HepG2 (cell line): ENCODE results near the gene GDAP2. TPM values are rescaled to one million over a fixed set of nuclear protein-coding genes. Genes with fewer than 3 reads are reported as not detected.

ENCODE experiments used
- ARID2 ChIP-seq: sonication (generic); formaldehyde crosslinking; IDR thresholded peaks from 2 replicates; pipeline ENCODE4 v1.8.1; 2022; ENCODE audit warnings: mild to moderate bottlenecking, missing genetic modification reagents, borderline replicate concordance
- CCAR2 ChIP-seq: fragments of 200-400 bp; formaldehyde crosslinking; optimal IDR thresholded peaks from 2 replicates; pipeline ENCODE3; 2018; ENCODE audit warnings: low read depth, mild to moderate bottlenecking, low read length, moderate library complexity
- CREB1 ChIP-seq, 2 experiments: fragments of 450-650 bp in 1 of 2; IDR thresholded peaks; 2 replicates each; pipeline ENCODE4 v1.6.1; 2016 to 2017; ENCODE audit warnings: control low read depth in 1 of 2, mild to moderate bottlenecking in 1 of 2, missing compliant biosample characterization in 1 of 2, missing genetic modification characterization in 1 of 2
- FOXK1 ChIP-seq: sonication (generic); formaldehyde crosslinking; IDR thresholded peaks from 2 replicates; pipeline ENCODE4 v1.4.0; 2020; ENCODE audit warnings: low read depth, missing genetic modification reagents, borderline replicate concordance
- HDAC2 ChIP-seq: sonication (generic); formaldehyde crosslinking; IDR thresholded peaks from 2 replicates; pipeline ENCODE4 v1.4.0; 2020; ENCODE audit warnings: missing genetic modification reagents
- HMG20B ChIP-seq: conservative IDR thresholded peaks from 2 replicates; pipeline ENCODE4 v1.6.1; 2016; ENCODE audit warnings: missing genetic modification reagents, missing compliant biosample characterization
- KLF11 ChIP-seq: IDR thresholded peaks from 2 replicates; pipeline ENCODE4 v1.6.1; 2016; ENCODE audit warnings: missing compliant biosample characterization
- NCOA2 ChIP-seq: sonication (generic); formaldehyde crosslinking; IDR thresholded peaks from 2 replicates; pipeline ENCODE4 v1.8.0; 2022; ENCODE audit warnings: inconsistent platforms
- NFIB ChIP-seq: sonication (generic); formaldehyde crosslinking; IDR thresholded peaks from 2 replicates; pipeline ENCODE4 v1.9.0; 2021; ENCODE audit warnings: missing genetic modification reagents, mild to moderate bottlenecking, borderline replicate concordance
- RNF2 ChIP-seq: fragments of 450-650 bp; conservative IDR thresholded peaks from 2 replicates; pipeline ENCODE4 v1.6.1; 2016; ENCODE audit warnings: low read depth
- RXRB ChIP-seq: IDR thresholded peaks from 2 replicates; pipeline ENCODE4 v1.6.1; 2016; ENCODE audit warnings: borderline replicate concordance, missing genetic modification reagents, missing compliant biosample characterization
- SMYD3 ChIP-seq: sonication (generic); formaldehyde crosslinking; IDR thresholded peaks from 2 replicates; pipeline ENCODE4 v1.8.1; 2023; ENCODE audit warnings: mild to moderate bottlenecking, missing genetic modification reagents
- SNAPC5 ChIP-seq: sonication (generic); formaldehyde crosslinking; IDR thresholded peaks from 2 replicates; pipeline ENCODE4 v1.8.1; 2023; ENCODE audit warnings: mild to moderate bottlenecking, missing genetic modification reagents, borderline replicate concordance
- TOE1 ChIP-seq: sonication (generic); formaldehyde crosslinking; IDR thresholded peaks from 2 replicates; pipeline ENCODE4 v1.4.0; 2020; ENCODE audit warnings: mild to moderate bottlenecking, missing genetic modification reagents
- ZBTB8A ChIP-seq: sonication (generic); formaldehyde crosslinking; IDR thresholded peaks from 2 replicates; pipeline ENCODE4 v1.4.0; 2020; ENCODE audit warnings: mild to moderate bottlenecking, low read depth, missing genetic modification reagents, borderline replicate concordance
- ZNF503 ChIP-seq: sonication (generic); formaldehyde crosslinking; IDR thresholded peaks from 2 replicates; pipeline ENCODE4 v1.4.0; 2020; ENCODE audit warnings: missing genetic modification reagents
- ZNF510 ChIP-seq: sonication (generic); formaldehyde crosslinking; IDR thresholded peaks from 2 replicates; pipeline ENCODE4 v1.4.0; 2020; ENCODE audit warnings: low read depth, mild to moderate bottlenecking, missing genetic modification reagents
- ZNF530 ChIP-seq: sonication (generic); formaldehyde crosslinking; IDR thresholded peaks from 2 replicates; pipeline ENCODE4 v1.5.0; 2020; ENCODE audit warnings: low read depth, mild to moderate bottlenecking, missing genetic modification reagents
- ZNF556 ChIP-seq: sonication (generic); formaldehyde crosslinking; IDR thresholded peaks from 2 replicates; pipeline ENCODE4 v1.4.0; 2020; ENCODE audit warnings: mild to moderate bottlenecking, missing genetic modification reagents, borderline replicate concordance
- ZNF562 ChIP-seq: sonication (generic); formaldehyde crosslinking; IDR thresholded peaks from 2 replicates; pipeline ENCODE4 v1.8.0; 2022; ENCODE audit warnings: missing genetic modification reagents, borderline replicate concordance
- ZNF614 ChIP-seq: IDR thresholded peaks from 2 replicates; pipeline ENCODE4 v1.6.1; 2018; ENCODE audit warnings: missing biosample characterization, missing genetic modification reagents, inconsistent platforms, borderline replicate concordance
- polyA plus RNA-seq, 8 experiments: library from polyadenylated mRNA; depleted of rRNA in 3 of 8; stranded (reverse) in 7 of 8; unstranded in 1 of 8; fragments of >200 nt; fragmentation: Illumina TruSeq in 4 of 8; extraction: Trizol in 4 of 8; gene quantifications; 2 replicates each; pipeline versions ENCODE4 v1.2.1 to v1.2.3, GENCODE V29; 2011 to 2016; ENCODE audit warnings: low read depth in 4 of 8, missing spikeins in 1 of 8, mixed read lengths in 1 of 8; ENCODE audit not compliant: insufficient read depth in 1 of 8
- total RNA-seq, 5 experiments: library from RNA; depleted of rRNA; stranded (reverse); fragments of >200 nt; fragmentation: Illumina TruSeq; extraction: Trizol; gene quantifications; 2 replicates each; pipeline ENCODE4 v1.2.3, GENCODE V29; 2016; ENCODE audit warnings: low read depth in 1 of 5
- TF ChIP-seq, protein P1 (sequence below): IDR thresholded peaks from 2 replicates; pipeline ENCODE4 v1.6.1; 2016; ENCODE audit warnings: low read depth
- TF ChIP-seq, protein P2 (sequence below): sonication (generic); formaldehyde crosslinking; IDR thresholded peaks from 2 replicates; pipeline ENCODE4 v1.4.0; 2020; ENCODE audit warnings: missing genetic modification reagents

GDAP2 gene
- total and polyA plus RNA-seq, 2 of the 13 experiments (the other 11 are each of a cell fraction or from before 2014, with no cell fraction given), result 11.4 to 23.2 TPM

DNA sequence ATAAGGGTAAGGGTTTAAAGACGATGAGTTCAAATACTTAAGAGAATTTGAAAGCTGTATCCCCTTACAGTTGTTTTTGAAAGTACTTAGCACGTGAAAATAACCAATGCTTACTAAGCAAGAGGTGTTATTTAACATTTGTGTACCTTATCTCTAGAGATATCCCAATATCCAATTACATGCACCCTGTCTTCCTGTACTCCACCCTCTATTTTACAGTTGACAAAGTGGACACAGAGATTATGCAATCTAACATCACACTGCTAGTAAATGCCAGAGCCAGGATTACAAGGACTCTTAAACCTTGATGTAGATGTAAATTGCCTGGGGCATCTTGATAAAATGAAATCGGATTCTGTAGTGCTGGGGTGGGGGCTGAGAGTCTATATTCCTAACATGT is 72.0 kb downstream of the GDAP2 start (continued):
- TF ChIP-seq FOXK1 (CRISPR knock-in tag) (peak; percentile 48; the same call in 1 of the 2 replicates), KLF11 (no peak), ZNF530 (CRISPR knock-in tag) (no peak), HMG20B (CRISPR knock-in tag) (0 out of 2 replicates have a peak, but pooled peaks have one; percentile 21), HDAC2 (CRISPR knock-in tag) (peak; percentile 50; the same call in 1 of the 2 replicates), CCAR2 (no peak), ARID2 (CRISPR knock-in tag) (no peak), NCOA2 (CRISPR knock-in tag) (peak; percentile 44; the same call in 1 of the 2 replicates), ZNF614 (no peak), ZNF503 (no peak), ZBTB8A (no peak), TOE1 (CRISPR knock-in tag) (no peak), NFIB (CRISPR knock-in tag) (no peak), SNAPC5 (no peak), ZNF556 (CRISPR knock-in tag) (no peak), CREB1 (IDR thresholded peaks at IDR 0.05) (no peak), CREB1 (CRISPR knock-in tag; IDR thresholded peaks at IDR 0.05) (no peak), SMYD3 (no peak), RXRB (peak; percentile 49; the same call in 1 of the 2 replicates), ZNF510 (CRISPR knock-in tag) (no peak), ZNF562 (CRISPR knock-in tag) (no peak), RNF2 (no peak)
- TF ChIP-seq, protein P1, sequence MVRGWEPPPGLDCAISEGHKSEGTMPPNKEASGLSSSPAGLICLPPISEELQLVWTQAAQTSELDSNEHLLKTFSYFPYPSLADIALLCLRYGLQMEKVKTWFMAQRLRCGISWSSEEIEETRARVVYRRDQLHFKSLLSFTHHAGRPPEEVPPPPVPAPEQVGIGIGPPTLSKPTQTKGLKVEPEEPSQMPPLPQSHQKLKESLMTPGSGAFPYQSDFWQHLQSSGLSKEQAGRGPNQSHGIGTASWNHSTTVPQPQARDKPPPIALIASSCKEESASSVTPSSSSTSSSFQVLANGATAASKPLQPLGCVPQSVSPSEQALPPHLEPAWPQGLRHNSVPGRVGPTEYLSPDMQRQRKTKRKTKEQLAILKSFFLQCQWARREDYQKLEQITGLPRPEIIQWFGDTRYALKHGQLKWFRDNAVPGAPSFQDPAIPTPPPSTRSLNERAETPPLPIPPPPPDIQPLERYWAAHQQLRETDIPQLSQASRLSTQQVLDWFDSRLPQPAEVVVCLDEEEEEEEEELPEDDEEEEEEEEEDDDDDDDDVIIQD (CRISPR knock-in tag), result 0 out of 2 replicates have a peak, but pooled peaks have one; percentile 57
- TF ChIP-seq, protein P2, sequence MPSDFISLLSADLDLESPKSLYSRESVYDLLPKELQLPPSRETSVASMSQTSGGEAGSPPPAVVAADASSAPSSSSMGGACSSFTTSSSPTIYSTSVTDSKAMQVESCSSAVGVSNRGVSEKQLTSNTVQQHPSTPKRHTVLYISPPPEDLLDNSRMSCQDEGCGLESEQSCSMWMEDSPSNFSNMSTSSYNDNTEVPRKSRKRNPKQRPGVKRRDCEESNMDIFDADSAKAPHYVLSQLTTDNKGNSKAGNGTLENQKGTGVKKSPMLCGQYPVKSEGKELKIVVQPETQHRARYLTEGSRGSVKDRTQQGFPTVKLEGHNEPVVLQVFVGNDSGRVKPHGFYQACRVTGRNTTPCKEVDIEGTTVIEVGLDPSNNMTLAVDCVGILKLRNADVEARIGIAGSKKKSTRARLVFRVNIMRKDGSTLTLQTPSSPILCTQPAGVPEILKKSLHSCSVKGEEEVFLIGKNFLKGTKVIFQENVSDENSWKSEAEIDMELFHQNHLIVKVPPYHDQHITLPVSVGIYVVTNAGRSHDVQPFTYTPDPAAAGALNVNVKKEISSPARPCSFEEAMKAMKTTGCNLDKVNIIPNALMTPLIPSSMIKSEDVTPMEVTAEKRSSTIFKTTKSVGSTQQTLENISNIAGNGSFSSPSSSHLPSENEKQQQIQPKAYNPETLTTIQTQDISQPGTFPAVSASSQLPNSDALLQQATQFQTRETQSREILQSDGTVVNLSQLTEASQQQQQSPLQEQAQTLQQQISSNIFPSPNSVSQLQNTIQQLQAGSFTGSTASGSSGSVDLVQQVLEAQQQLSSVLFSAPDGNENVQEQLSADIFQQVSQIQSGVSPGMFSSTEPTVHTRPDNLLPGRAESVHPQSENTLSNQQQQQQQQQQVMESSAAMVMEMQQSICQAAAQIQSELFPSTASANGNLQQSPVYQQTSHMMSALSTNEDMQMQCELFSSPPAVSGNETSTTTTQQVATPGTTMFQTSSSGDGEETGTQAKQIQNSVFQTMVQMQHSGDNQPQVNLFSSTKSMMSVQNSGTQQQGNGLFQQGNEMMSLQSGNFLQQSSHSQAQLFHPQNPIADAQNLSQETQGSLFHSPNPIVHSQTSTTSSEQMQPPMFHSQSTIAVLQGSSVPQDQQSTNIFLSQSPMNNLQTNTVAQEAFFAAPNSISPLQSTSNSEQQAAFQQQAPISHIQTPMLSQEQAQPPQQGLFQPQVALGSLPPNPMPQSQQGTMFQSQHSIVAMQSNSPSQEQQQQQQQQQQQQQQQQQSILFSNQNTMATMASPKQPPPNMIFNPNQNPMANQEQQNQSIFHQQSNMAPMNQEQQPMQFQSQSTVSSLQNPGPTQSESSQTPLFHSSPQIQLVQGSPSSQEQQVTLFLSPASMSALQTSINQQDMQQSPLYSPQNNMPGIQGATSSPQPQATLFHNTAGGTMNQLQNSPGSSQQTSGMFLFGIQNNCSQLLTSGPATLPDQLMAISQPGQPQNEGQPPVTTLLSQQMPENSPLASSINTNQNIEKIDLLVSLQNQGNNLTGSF (CRISPR knock-in tag), result no peak
